ENCODE data around the gene RNF220.
"Not testable (repeated sequence)": the region's sequence is repeated elsewhere in the genome, so short reads cannot be mapped to it uniquely, and the experiment has no call there.

Gene RNF220

DNA sequence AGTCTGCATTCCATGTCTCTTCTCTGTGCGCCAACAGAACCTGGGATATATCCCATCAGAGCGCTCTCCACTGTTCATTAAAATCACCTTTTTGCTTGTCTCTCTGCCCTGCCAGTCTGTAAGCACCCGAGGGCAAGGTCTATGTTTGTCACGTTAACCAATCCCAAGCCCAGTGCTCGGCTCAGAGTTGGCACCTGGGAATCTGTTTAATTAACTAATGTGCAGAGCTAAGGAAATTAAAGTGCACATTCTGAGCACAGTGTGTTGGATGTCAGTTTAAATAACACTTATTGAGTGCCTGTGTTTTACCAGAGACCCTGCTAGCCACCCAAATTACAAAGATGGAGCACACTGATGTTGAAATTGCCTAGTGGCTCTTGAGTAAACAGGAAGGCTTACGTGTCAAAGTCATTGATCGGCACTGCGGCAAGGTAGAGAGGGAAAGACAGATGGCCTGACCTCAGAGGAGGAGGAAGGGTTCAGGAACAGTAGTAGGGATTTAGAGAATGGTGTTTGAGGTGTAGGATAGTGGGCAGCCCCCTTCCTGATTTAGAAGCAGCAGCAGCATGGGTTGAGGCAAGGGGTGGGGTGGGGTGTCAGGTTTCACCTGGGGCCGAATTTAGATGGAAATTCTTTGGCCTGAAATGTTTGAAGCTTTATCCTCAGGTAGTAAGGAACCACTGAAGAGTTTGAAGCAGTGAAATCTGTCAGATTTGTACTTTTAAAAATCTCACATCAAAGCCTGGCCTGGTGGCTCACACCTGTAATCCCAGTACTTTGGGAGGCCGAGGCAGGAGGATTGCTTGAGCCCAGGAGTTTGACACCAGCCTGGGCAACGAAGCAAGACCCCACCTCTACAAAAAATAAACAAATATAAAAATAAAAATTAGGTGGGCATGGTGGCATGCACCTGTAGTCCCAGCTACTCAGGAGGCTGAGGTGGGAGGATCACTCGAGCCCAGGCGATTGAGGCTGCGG lies 277.1 kb downstream of the RNF220 start:
- H3K4me1 Mint-ChIP-seq (ENCODE audit: low read depth): no peaks in the 10 kb centered on the region
- no peak overlapping the region for H3K4me3 Mint-ChIP-seq
- no peaks in the 10 kb centered on the region for H3K27me3 Mint-ChIP-seq
- H3K36me3 Mint-ChIP-seq: no peaks in the 10 kb centered on the region
- H3K27ac Mint-ChIP-seq: no peak overlapping the region
- no peaks in the 10 kb centered on the region for H3K9me3 Mint-ChIP-seq (ENCODE audit: low read depth)

DNA sequence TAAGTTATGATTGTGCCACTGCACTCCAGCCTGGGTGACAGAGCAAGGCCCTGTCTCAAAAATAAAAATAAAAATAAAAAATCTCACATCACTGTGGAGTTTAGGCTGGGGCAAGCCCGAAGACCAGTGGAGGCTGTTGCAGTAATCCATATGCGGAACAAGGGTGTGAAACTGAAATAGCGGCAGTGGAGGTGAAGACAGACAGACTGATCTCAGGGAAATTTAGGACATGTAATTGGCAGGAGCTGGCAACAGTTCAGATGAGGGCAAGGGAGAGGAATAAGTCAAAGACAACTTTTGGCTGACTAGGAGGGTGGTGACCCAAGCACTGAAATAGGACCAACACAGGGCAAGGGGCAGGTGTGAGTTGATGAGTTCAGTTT lies 277.8 kb downstream of the RNF220 start:
- Mint-ChIP-seq H3K4me1 (ENCODE audit: low read depth) (no peaks in the 10 kb centered on the region), H3K9me3 (ENCODE audit: low read depth) (no peaks in the 10 kb centered on the region), H3K27ac (no peak overlapping the region), H3K27me3 (no peaks in the 10 kb centered on the region), H3K4me3 (no peak overlapping the region), H3K36me3 (no peaks in the 10 kb centered on the region)

DNA sequence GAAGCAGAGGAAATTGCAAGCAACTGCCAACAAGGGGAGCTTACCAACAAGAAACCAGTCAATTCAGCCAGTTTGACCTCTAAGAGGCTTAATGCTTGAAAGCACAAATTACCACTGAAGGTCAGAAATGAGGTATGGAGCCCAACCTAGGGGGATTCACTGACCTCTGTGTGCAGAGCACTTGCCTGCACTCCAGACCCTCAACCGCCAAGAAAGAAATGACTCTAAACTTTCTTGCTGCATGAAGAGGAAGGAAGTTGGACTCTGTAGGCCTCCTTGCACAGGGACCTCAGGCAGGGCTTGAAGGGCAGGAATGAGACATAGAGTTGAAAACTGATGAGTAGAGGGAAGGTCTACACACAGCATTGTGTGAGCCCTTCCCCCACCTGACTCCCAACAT lies 279.5 kb downstream of the RNF220 start:
- H3K36me3 Mint-ChIP-seq: no peaks in the 10 kb centered on the region

GRCh38 chr1:44685218-44685617 lies 280.2 kb downstream of the RNF220 start:
- H3K36me3 Mint-ChIP-seq: no peaks in the 10 kb centered on the region
- H3K9me3 Mint-ChIP-seq (ENCODE audit: low read depth): no peaks in the 10 kb centered on the region

More for the DNA sequence above, 279.5 kb downstream of the RNF220 start:
- no peaks in the 10 kb centered on the region for H3K27me3 Mint-ChIP-seq
- no peak overlapping the region for H3K27ac Mint-ChIP-seq
- H3K9me3 Mint-ChIP-seq (ENCODE audit: low read depth): no peaks in the 10 kb centered on the region
- no peaks in the 10 kb centered on the region for H3K4me1 Mint-ChIP-seq (ENCODE audit: low read depth)
- H3K4me3 Mint-ChIP-seq: no peak overlapping the region

DNA sequence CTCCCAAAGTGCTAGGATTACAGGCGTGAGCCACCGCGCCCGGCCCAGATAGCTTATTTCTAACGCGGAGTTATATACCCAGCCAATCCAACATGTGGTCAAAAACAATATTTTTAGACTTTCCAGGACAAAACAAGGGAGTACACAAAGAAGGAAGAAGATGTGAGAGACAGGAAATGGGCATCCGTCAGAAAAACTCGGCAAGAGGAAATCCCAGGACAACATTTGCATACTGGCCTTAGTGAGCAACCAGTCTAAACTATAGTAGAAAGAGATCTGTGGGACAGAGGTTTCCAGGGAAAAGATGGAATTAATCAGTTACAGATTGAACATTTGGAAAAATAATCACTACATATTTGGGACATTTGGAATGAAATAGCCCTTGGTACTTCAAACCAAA lies 280.8 kb downstream of the RNF220 start:
- no peak overlapping the region for H3K27ac Mint-ChIP-seq
- H3K36me3 Mint-ChIP-seq: no peaks in the 10 kb centered on the region
- no peaks in the 10 kb centered on the region for H3K4me1 Mint-ChIP-seq (ENCODE audit: low read depth)
- H3K9me3 Mint-ChIP-seq (ENCODE audit: low read depth): no peaks in the 10 kb centered on the region
- no peak overlapping the region for H3K4me3 Mint-ChIP-seq
- no peaks in the 10 kb centered on the region for H3K27me3 Mint-ChIP-seq

More at GRCh38 chr1:44685218-44685617, 280.2 kb downstream of the RNF220 start:
- no peaks in the 10 kb centered on the region for H3K4me1 Mint-ChIP-seq (ENCODE audit: low read depth)
- H3K4me3 Mint-ChIP-seq: no peak overlapping the region
- no peak overlapping the region for H3K27ac Mint-ChIP-seq
- H3K27me3 Mint-ChIP-seq: no peaks in the 10 kb centered on the region

DNA sequence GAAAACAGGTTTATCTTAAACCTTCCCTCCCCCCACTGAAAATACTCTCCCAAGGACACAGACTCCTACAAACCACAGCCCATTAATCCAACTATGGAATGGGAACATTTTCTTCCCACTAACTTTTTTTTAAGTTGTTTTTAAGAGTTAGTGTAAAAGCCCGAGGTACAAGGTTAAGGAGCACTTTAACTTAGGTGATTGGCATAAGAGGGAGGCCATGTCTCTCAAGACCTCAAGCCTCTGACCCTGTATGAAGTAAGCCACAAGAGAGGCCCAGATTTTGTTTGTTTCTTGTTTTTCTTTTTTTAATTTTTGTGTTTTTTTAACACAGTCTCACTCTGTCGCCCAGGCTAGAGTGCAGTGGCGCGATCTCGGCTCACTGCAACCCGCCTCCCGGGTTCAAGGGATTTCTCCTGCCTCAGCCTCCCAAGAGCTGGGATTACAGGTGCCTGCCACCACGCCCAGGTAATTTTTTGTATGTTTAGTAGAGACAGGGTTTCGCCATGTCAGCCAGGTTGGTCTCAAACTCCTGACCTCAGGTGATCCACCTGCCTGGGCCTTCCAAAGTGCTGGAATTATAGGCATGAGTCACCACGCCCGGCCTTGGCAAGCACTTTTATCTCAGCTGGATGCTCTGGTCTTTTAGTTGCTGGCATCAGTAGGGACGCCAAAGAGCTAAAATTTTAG lies 283.8 kb downstream of the RNF220 start:
- Mint-ChIP-seq H3K4me1 (ENCODE audit: low read depth) (peaks cover 3% of the 10 kb centered on the region), H3K36me3 (no peaks in the 10 kb centered on the region), H3K9me3 (ENCODE audit: low read depth) (no peaks in the 10 kb centered on the region), H3K27me3 (no peaks in the 10 kb centered on the region), H3K4me3 (no peak overlapping the region), H3K27ac (no peak overlapping the region)

GRCh38 chr1:44689447-44689765 lies 284.4 kb downstream of the RNF220 start:
- Mint-ChIP-seq H3K9me3 (ENCODE audit: low read depth) (no peaks in the 10 kb centered on the region), H3K4me3 (no peak overlapping the region), H3K4me1 (ENCODE audit: low read depth) (peaks cover 3% of the 10 kb centered on the region), H3K27ac (no peak overlapping the region), H3K27me3 (no peaks in the 10 kb centered on the region), H3K36me3 (no peaks in the 10 kb centered on the region)

GRCh38 chr1:44693159-44693558 lies 288.1 kb downstream of the RNF220 start:
- Mint-ChIP-seq H3K27ac (no peak overlapping the region), H3K4me3 (no peak overlapping the region), H3K36me3 (no peaks in the 10 kb centered on the region), H3K4me1 (ENCODE audit: low read depth) (peaks cover 24% of the 10 kb centered on the region), H3K9me3 (ENCODE audit: low read depth) (no peaks in the 10 kb centered on the region), H3K27me3 (no peaks in the 10 kb centered on the region)

DNA sequence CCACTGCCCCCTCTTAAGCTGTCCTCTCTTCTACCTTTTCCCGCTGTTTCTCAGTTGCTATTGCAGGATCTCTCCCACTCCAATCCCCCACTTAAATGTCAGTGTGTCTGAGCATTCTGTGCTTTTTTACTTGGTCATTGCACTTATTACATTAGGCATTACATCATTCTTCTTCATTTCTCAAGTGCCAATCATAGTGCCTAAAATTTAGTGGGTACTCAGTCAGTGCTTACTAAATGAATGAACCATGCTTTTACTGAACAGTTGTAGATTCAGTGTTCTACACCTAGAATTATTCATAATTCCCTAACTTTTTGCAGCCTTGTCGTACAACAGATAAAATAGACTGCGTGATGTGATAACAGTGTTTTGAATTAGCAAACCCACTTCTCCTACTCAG lies 288.8 kb downstream of the RNF220 start:
- H3K27ac Mint-ChIP-seq: no peak overlapping the region
- no peaks in the 10 kb centered on the region for H3K27me3 Mint-ChIP-seq
- no peaks in the 10 kb centered on the region for H3K36me3 Mint-ChIP-seq
- H3K4me1 Mint-ChIP-seq (ENCODE audit: low read depth): peaks cover 24% of the 10 kb centered on the region
- H3K4me3 Mint-ChIP-seq: no peak overlapping the region
- no peaks in the 10 kb centered on the region for H3K9me3 Mint-ChIP-seq (ENCODE audit: low read depth)

- Mint-ChIP-seq H3K9me3 (ENCODE audit: low read depth) (no peaks in the 10 kb centered on the region), H3K27ac (no peak overlapping the region), H3K4me1 (ENCODE audit: low read depth) (peaks cover 24% of the 10 kb centered on the region), H3K36me3 (no peaks in the 10 kb centered on the region), H3K27me3 (no peaks in the 10 kb centered on the region), H3K4me3 (no peak overlapping the region)
Observed at GRCh38 chr1:44694863-44695478, 289.9 kb downstream of the RNF220 start.

GRCh38 chr1:44695671-44696070 lies 290.6 kb downstream of the RNF220 start:
- Mint-ChIP-seq H3K4me3 (no peak overlapping the region), H3K27ac (no peak overlapping the region), H3K4me1 (ENCODE audit: low read depth) (peaks cover 24% of the 10 kb centered on the region), H3K9me3 (ENCODE audit: low read depth) (no peaks in the 10 kb centered on the region), H3K27me3 (no peaks in the 10 kb centered on the region), H3K36me3 (no peaks in the 10 kb centered on the region)

- no peaks in the 10 kb centered on the region for H3K27me3 Mint-ChIP-seq
- peaks cover 24% of the 10 kb centered on the region for H3K4me1 Mint-ChIP-seq (ENCODE audit: low read depth)
- peaks cover 1% of the 10 kb centered on the region for H3K36me3 Mint-ChIP-seq
- H3K9me3 Mint-ChIP-seq (ENCODE audit: low read depth): no peaks in the 10 kb centered on the region
- no peak overlapping the region for H3K4me3 Mint-ChIP-seq
- no peak overlapping the region for H3K27ac Mint-ChIP-seq
Observed at GRCh38 chr1:44696101-44696500, 291.0 kb downstream of the RNF220 start.

- Mint-ChIP-seq H3K27me3 (no peaks in the 10 kb centered on the region), H3K4me3 (peak overlapping the region; percentile 55), H3K4me1 (ENCODE audit: low read depth) (peaks cover 24% of the 10 kb centered on the region)
Observed at GRCh38 chr1:44696789-44697345, 291.8 kb downstream of the RNF220 start.

GRCh38 chr1:44698138-44698537 lies 293.1 kb downstream of the RNF220 start:
- Mint-ChIP-seq H3K36me3 (peaks cover 2% of the 10 kb centered on the region), H3K27ac (no peak overlapping the region), H3K4me3 (no peak overlapping the region), H3K27me3 (no peaks in the 10 kb centered on the region), H3K4me1 (ENCODE audit: low read depth) (peaks cover 23% of the 10 kb centered on the region), H3K9me3 (ENCODE audit: low read depth) (no peaks in the 10 kb centered on the region)

More at GRCh38 chr1:44696789-44697345, 291.8 kb downstream of the RNF220 start:
- Mint-ChIP-seq H3K36me3 (peaks cover 2% of the 10 kb centered on the region), H3K27ac (peak overlapping the region; percentile 92), H3K9me3 (ENCODE audit: low read depth) (no peaks in the 10 kb centered on the region)

DNA sequence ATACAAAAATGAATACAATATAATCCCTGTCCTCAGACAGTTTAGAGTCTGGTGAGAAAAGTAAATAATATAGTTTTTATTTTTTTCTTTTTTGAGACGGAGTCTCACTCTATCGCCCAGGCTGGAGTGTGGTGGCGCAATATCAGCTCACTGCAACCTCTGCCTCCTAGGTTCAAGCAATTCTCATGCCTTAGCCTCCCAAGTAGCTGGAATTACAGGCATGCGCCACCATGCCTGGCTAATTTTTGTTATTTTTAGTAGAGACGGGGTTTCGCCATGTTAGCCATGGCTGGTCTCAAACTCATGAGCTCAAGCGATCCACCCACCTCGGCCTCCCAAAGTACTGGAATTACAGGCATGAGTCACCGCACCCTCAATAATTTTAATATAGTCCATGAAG lies 294.3 kb downstream of the RNF220 start:
- not testable (repeated sequence) for H3K9me3 Mint-ChIP-seq (ENCODE audit: low read depth); H3K36me3 Mint-ChIP-seq; H3K4me3 Mint-ChIP-seq; H3K27me3 Mint-ChIP-seq; H3K27ac Mint-ChIP-seq
- peaks cover 21% of the 10 kb centered on the region for H3K4me1 Mint-ChIP-seq (ENCODE audit: low read depth)
